Chondrocyte (in vitro differentiated cells): ENCODE results near the gene NT5E. TPM values are rescaled to one million over a fixed set of nuclear protein-coding genes. Genes with fewer than 3 reads are reported as not detected.

Experiments
- DNase-seq: peaks from one replicate; pipeline ENCODE4 v3.0.0; 2021; ENCODE audit warnings: mixed read lengths, low spot score
- H3K27ac Mint-ChIP-seq: one replicate; pipeline ENCODE4 v1.8.0; 2021; ENCODE audit warnings: mild to moderate bottlenecking, moderate library complexity, mixed read lengths; ENCODE audit not compliant: unreplicated experiment
- H3K27me3 Mint-ChIP-seq: 2 replicates; pipeline ENCODE4 v1.8.0; 2021; ENCODE audit warnings: low read depth, mixed read lengths
- H3K36me3 Mint-ChIP-seq: 2 replicates; pipeline ENCODE4 v1.8.0; 2021; ENCODE audit warnings: low read depth, mixed read lengths
- H3K4me1 Mint-ChIP-seq: 2 replicates; pipeline ENCODE4 v1.8.0; 2021; ENCODE audit warnings: low read depth, mild to moderate bottlenecking, mixed read lengths
- H3K4me3 Mint-ChIP-seq: one replicate; pipeline ENCODE4 v1.8.0; 2021; ENCODE audit warnings: mild to moderate bottlenecking, moderate library complexity, mixed read lengths; ENCODE audit not compliant: unreplicated experiment
- H3K9me3 Mint-ChIP-seq: 2 replicates; pipeline ENCODE4 v1.8.0; 2021; ENCODE audit warnings: low read depth, mixed read lengths
- total RNA-seq: library from RNA; stranded (reverse); gene quantifications from 3 replicates; pipeline ENCODE4 v1.2.1, GENCODE V29; 2021
- TF ChIP-seq, protein P1 (sequence below): fragments of 200-600 bp; sonication (generic); IDR thresholded peaks from 2 replicates; pipeline ENCODE4 v1.5.0; 2021; ENCODE audit warnings: antibody characterized with exemption, mild to moderate bottlenecking, moderate library complexity

Gene NT5E
- total RNA-seq, 1 donor from 2014 or later: 49.0 TPM

DNA sequence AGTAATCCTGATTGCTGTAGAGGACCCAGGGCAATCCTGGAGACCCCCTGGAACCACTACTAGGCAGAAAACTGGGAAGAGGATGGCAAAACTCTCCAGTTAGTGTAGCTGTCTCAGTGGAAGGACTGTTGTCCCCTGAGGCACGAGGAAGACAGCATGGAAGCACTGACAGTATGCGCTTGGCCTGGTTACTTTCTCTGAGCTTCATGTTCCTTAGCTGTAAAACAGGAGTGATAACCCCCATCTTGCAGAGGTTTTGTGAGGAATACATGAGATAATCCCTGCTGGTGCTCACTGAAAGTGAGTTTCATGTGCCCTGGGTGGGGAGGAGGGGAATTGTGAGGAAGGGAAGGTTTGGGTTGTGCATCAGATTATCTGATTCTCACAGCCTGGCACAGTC, 3.2 kb downstream of the NT5E start:
- no peak for DNase-seq
- H3K4me1 Mint-ChIP-seq: peaks cover 67% of the 10 kb centered on the region
- no peaks in the 10 kb centered on the region for H3K36me3 Mint-ChIP-seq
- no peak overlapping the region for H3K4me3 Mint-ChIP-seq
- TF ChIP-seq, protein P1, sequence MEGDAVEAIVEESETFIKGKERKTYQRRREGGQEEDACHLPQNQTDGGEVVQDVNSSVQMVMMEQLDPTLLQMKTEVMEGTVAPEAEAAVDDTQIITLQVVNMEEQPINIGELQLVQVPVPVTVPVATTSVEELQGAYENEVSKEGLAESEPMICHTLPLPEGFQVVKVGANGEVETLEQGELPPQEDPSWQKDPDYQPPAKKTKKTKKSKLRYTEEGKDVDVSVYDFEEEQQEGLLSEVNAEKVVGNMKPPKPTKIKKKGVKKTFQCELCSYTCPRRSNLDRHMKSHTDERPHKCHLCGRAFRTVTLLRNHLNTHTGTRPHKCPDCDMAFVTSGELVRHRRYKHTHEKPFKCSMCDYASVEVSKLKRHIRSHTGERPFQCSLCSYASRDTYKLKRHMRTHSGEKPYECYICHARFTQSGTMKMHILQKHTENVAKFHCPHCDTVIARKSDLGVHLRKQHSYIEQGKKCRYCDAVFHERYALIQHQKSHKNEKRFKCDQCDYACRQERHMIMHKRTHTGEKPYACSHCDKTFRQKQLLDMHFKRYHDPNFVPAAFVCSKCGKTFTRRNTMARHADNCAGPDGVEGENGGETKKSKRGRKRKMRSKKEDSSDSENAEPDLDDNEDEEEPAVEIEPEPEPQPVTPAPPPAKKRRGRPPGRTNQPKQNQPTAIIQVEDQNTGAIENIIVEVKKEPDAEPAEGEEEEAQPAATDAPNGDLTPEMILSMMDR: no peak
- H3K27ac Mint-ChIP-seq: peak overlapping the region; percentile 75
- H3K9me3 Mint-ChIP-seq: no peaks in the 10 kb centered on the region
- H3K27me3 Mint-ChIP-seq: no peaks in the 10 kb centered on the region

DNA sequence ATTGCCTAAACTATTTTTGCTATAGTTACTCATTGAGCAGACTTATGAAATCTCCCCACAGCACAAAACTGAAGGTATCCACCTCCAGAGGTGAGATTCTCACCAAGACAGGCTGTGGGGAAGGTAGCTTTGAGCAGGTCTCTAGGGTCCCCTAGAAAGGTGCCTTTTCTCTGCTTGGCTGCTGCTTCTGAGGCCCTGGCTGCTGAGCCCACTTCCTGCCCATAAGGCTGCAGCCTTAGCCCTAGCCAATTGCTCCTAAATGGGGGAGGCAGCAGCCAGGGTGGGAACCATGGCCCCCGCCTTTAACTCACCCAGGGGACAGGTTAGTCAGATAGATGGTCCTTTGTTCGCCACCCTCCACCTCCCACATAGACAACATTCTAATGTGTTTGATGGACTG, 3.6 kb downstream of the NT5E start:
- H3K27me3 Mint-ChIP-seq: no peaks in the 10 kb centered on the region
- H3K27ac Mint-ChIP-seq: peak overlapping the region; percentile 39
- H3K36me3 Mint-ChIP-seq: no peaks in the 10 kb centered on the region

DNA sequence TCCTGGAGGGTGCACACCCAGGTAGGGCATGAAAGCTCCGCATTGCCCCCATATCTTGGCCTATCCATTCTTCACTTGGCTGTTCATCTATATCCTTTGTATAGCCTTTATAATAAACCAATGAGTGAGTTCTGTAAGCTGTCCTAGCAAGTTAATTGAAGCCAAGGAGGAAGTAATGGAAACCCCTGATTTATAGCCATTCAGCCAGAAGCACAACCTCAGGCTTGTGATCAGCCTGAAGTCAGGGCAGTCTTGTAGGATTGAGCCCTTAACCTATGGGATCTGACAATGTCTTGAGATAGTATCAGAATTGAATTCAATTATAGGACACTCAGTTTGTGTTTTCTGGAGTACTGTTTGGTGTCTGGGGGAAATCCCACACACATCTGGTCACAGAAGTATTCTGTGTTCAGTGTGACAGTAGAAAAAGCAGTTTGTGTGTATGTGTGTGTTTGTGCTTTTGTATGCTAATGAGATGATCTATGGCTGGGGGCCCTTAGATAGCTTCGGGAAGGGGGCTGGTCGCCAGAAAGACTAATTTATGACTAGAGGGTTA, 5.7 kb downstream of the NT5E start:
- DNase-seq: no peak
- H3K9me3 Mint-ChIP-seq: no peaks in the 10 kb centered on the region
- no peak overlapping the region for H3K27ac Mint-ChIP-seq
- no peak overlapping the region for H3K4me3 Mint-ChIP-seq
- H3K27me3 Mint-ChIP-seq: no peaks in the 10 kb centered on the region
- no peaks in the 10 kb centered on the region for H3K36me3 Mint-ChIP-seq
- TF ChIP-seq, protein P1: no peak
- H3K4me1 Mint-ChIP-seq: peaks cover 78% of the 10 kb centered on the region

More for the DNA sequence above, 3.6 kb downstream of the NT5E start:
- TF ChIP-seq, protein P1: no peak
- DNase-seq: no peak
- no peaks in the 10 kb centered on the region for H3K9me3 Mint-ChIP-seq
- peaks cover 67% of the 10 kb centered on the region for H3K4me1 Mint-ChIP-seq
- H3K4me3 Mint-ChIP-seq: no peak overlapping the region

DNA sequence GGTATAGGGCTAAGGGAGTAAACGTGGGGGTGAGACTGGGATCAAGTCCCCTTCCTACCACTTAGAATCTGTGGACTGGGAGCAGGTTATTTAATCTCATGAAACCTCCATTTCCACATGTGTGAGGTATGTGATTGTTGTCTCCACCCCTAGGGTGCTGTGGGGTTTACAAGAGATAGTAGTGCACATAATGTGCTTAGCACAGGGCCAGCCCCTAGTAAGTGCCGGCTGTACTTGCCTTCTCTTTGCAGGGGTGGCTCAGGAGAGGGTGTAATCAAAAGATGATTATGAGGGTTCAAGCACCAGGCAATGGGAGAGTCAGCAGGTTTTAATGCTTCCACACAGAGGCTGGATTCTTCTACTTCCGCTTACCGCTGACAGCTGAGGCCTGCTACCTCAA, 6.9 kb downstream of the NT5E start:
- Mint-ChIP-seq H3K4me1 (peaks cover 78% of the 10 kb centered on the region), H3K27ac (no peak overlapping the region), H3K9me3 (no peaks in the 10 kb centered on the region), H3K4me3 (no peak overlapping the region), H3K36me3 (no peaks in the 10 kb centered on the region), H3K27me3 (no peaks in the 10 kb centered on the region)
- no peak for DNase-seq
- TF ChIP-seq, protein P1: no peak

DNA sequence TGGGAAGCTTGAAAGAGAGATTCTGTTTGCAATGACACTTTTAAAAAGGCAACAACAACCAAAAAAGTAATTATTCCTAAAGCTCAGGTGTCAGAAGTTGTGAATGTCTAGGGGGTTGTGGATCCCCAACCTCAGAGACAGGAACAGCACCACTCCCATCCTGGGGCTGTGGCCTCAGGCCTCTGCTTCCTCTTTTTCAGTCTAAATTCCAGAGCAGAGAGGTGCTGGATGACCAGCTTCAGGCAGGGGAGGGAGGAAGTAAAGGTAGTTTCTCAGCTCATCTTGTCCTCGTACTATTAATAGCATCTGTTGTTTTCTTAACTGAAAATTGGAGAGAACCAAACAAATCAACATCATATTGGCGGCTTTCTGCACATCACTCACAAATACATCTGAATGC, 8.3 kb downstream of the NT5E start:
- no peaks in the 10 kb centered on the region for H3K9me3 Mint-ChIP-seq
- peak overlapping the region; percentile 59 for H3K27ac Mint-ChIP-seq
- peaks cover 78% of the 10 kb centered on the region for H3K4me1 Mint-ChIP-seq
- no peaks in the 10 kb centered on the region for H3K36me3 Mint-ChIP-seq
- H3K4me3 Mint-ChIP-seq: no peak overlapping the region
- H3K27me3 Mint-ChIP-seq: no peaks in the 10 kb centered on the region
- no peak for DNase-seq
- TF ChIP-seq, protein P1: no peak
